ENCODE results near the gene UBASH3B. TPM values are rescaled to one million over a fixed set of nuclear protein-coding genes. Genes with fewer than 3 reads are reported as not detected.
A peak's percentile ranks its signal among the peaks of the same experiment; 100 is the strongest.

Gene UBASH3B
- total and polyA plus RNA-seq, 2 donors (not counting 1 experiment from before 2014, with no cell fraction given), result 13.1 to 44.4 TPM

GRCh38 chr11:122797651-122798050, 142.1 kb downstream of the UBASH3B start:
- no peak for DNase-seq (ENCODE audit: low read depth in 2 of 2)
- peaks cover 8% of the 10 kb centered on the region for H3K36me3 ChIP-seq (ENCODE audit: control insufficient read depth, insufficient read depth, low read length)

GRCh38 chr11:122799406-122800105, 144.0 kb downstream of the UBASH3B start:
- peaks cover 6% of the 10 kb centered on the region for H3K36me3 ChIP-seq (ENCODE audit: control insufficient read depth, insufficient read depth, low read length)

More at GRCh38 chr11:122797651-122798050, 142.1 kb downstream of the UBASH3B start:
- Histone ChIP-seq H3K79me2 (ENCODE audit: control insufficient read depth, insufficient read depth, low read length) (no peaks in the 10 kb centered on the region), H3K27ac (ENCODE audit: insufficient read depth, low read length) (no peak overlapping the region), H3K4me1 (ENCODE audit: control insufficient read depth, extremely low read depth, insufficient read depth, low read length) (peaks cover 1% of the 10 kb centered on the region), H2AFZ (ENCODE audit: low read length) (no peak overlapping the region), H3K27me3 (ENCODE audit: control insufficient read depth, insufficient read depth, low read length) (no peaks in the 10 kb centered on the region), H3K4me3 (replicated peaks in 1 of 4; ENCODE audit: control extremely low read depth in 1 of 4, insufficient read depth in 1 of 4, low read depth in 3 of 4, low read length in 4 of 4) (no peak overlapping the region), H3K9ac (ENCODE audit: insufficient read depth, low read length) (no peak overlapping the region), H3K4me2 (ENCODE audit: extremely low read depth, insufficient read depth, low read length) (no peak overlapping the region), H4K20me1 (ENCODE audit: control insufficient read depth, extremely low read depth, insufficient read depth, low read length) (no peaks in the 10 kb centered on the region), H3K9me3 (ENCODE audit: control insufficient read depth, insufficient read depth, low read depth, low read length) (no peaks in the 10 kb centered on the region)
- no peak for TF ChIP-seq CTCF (conservative IDR thresholded peaks at IDR 0.05 in 1 of 2, IDR thresholded peaks at IDR 0.05 in 1 of 2; ENCODE audit: low read depth in 1 of 2, low read length in 2 of 2)

GRCh38 chr11:122802876-122803275, 147.4 kb downstream of the UBASH3B start:
- Histone ChIP-seq H3K27ac (ENCODE audit: insufficient read depth, low read length) (peak overlapping the region; percentile 34), H3K4me3 (replicated peaks in 1 of 4; ENCODE audit: control extremely low read depth in 1 of 4, insufficient read depth in 1 of 4, low read depth in 3 of 4, low read length in 4 of 4) (no peak overlapping the region), H3K9ac (ENCODE audit: insufficient read depth, low read length) (no peak overlapping the region), H3K4me2 (ENCODE audit: extremely low read depth, insufficient read depth, low read length) (peak overlapping the region; percentile 29), H3K79me2 (ENCODE audit: control insufficient read depth, insufficient read depth, low read length) (no peaks in the 10 kb centered on the region), H3K36me3 (ENCODE audit: control insufficient read depth, insufficient read depth, low read length) (peaks cover 2% of the 10 kb centered on the region), H3K4me1 (ENCODE audit: control insufficient read depth, extremely low read depth, insufficient read depth, low read length) (peaks cover 16% of the 10 kb centered on the region), H2AFZ (ENCODE audit: low read length) (no peak overlapping the region), H3K9me3 (ENCODE audit: control insufficient read depth, insufficient read depth, low read depth, low read length) (no peaks in the 10 kb centered on the region), H4K20me1 (ENCODE audit: control insufficient read depth, extremely low read depth, insufficient read depth, low read length) (no peaks in the 10 kb centered on the region), H3K27me3 (ENCODE audit: control insufficient read depth, insufficient read depth, low read length) (no peaks in the 10 kb centered on the region)
- no peak for TF ChIP-seq CTCF (conservative IDR thresholded peaks at IDR 0.05 in 1 of 2, IDR thresholded peaks at IDR 0.05 in 1 of 2; ENCODE audit: low read depth in 1 of 2, low read length in 2 of 2)
- TF ChIP-seq EZH2 (IDR thresholded peaks at IDR 0.05; ENCODE audit: low read length, missing control alignments), result no peak
- DNase-seq (ENCODE audit: low read depth in 2 of 2), result no peak

More at GRCh38 chr11:122799406-122800105, 144.0 kb downstream of the UBASH3B start:
- TF ChIP-seq EZH2 (IDR thresholded peaks at IDR 0.05; ENCODE audit: low read length, missing control alignments) (no peak), CTCF (conservative IDR thresholded peaks at IDR 0.05 in 1 of 2, IDR thresholded peaks at IDR 0.05 in 1 of 2; ENCODE audit: low read depth in 1 of 2, low read length in 2 of 2) (no peak)
- Histone ChIP-seq H3K79me2 (ENCODE audit: control insufficient read depth, insufficient read depth, low read length) (no peaks in the 10 kb centered on the region), H3K4me2 (ENCODE audit: extremely low read depth, insufficient read depth, low read length) (no peak overlapping the region), H3K9me3 (ENCODE audit: control insufficient read depth, insufficient read depth, low read depth, low read length) (no peaks in the 10 kb centered on the region), H3K9ac (ENCODE audit: insufficient read depth, low read length) (no peak overlapping the region), H3K27ac (ENCODE audit: insufficient read depth, low read length) (no peak overlapping the region), H2AFZ (ENCODE audit: low read length) (no peak overlapping the region), H4K20me1 (ENCODE audit: control insufficient read depth, extremely low read depth, insufficient read depth, low read length) (no peaks in the 10 kb centered on the region), H3K27me3 (ENCODE audit: control insufficient read depth, insufficient read depth, low read length) (no peaks in the 10 kb centered on the region), H3K4me1 (ENCODE audit: control insufficient read depth, extremely low read depth, insufficient read depth, low read length) (peaks cover 16% of the 10 kb centered on the region), H3K4me3 (replicated peaks in 1 of 4; ENCODE audit: control extremely low read depth in 1 of 4, insufficient read depth in 1 of 4, low read depth in 3 of 4, low read length in 4 of 4) (no peak overlapping the region)
- DNase-seq (ENCODE audit: low read depth in 2 of 2), result peak in 1 of 2 donors; percentile 39

All from fibroblast of lung (primary cell).